ENCODE results near the gene ERC2.

ERC2 gene

GRCh38 chr3:55723653-55724406, 744.4 kb downstream of the ERC2 start:
- DNase-seq: no peak

- DNase-seq: no peak
These were observed 746.4 kb downstream of the ERC2 start for GRCh38 chr3:55721716-55722484.

- DNase-seq: no peak
These were observed 747.7 kb downstream of the ERC2 start for GRCh38 chr3:55720614-55721013.

DNA sequence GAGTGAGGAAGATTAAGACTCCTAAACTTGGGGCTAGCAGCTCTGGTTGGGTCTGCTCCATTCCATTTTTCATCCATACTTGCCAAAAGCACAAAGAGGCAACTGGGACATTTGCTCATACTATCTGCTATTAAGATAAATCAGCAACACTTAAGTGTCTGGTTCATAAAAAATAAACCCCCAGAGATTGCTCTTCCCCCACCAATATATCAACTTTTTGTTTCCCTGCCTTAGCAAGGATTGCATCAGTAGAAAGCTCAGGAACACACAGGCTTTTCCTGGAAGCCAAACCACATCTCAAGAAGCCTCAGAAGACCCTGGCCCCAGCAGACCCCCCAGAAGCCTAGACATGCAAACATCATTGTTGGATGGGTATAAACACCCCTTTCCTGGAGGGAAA, 748.8 kb downstream of the ERC2 start:
- no peak for DNase-seq

GRCh38 chr3:55719006-55719405, 749.3 kb downstream of the ERC2 start:
- DNase-seq: no peak

DNA sequence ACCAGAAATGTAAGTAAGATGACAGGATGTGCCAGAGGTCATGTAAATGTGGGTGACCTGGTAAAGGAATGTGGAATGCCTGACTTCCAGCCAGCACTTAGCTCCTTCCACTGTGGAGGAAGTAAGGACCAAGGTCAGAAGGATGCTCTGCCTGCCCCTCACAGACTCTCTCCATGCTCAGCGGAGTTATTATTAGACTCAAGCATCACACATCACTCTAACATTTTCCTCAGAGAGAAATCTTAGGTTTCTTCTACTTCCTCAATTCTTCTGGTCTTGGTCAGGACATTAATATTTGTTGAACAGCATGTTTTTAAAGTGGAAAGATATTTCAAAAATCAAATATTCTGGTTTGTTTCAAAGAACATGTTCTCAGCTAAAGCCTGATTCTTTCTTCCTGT, 749.7 kb downstream of the ERC2 start:
- DNase-seq: no peak

- DNase-seq: no peak
These were observed 750.2 kb downstream of the ERC2 start for GRCh38 chr3:55718074-55718473.

GRCh38 chr3:55717481-55717880, 750.8 kb downstream of the ERC2 start:
- DNase-seq: no peak

DNA sequence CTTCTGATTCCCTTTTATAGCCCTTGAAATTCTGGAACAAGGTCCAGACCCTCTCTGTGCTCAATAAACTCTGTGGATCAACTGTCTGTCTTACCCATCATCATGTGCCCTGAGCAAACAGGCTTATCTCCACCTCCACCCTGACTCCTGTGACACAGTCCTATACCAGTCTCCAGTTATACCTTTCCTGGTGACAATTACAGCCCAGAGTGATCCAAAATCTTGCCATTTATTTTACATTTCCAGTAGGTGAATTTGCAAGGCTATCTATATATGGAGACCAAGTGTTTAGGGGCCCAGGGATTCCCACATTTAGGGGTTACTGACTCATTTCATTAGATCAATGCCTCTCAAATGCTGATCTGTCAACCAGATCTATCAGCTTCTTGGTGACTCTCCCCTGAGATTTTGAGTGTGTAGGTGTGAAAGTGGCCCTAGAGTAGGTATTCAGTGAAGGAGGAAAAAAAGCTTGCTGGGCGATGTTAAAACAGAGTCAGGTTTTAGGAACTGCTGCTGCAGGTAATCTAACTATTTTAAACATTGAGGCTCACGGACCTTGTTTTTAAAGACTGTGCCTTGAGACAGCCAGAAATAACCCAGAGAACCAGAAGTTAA, 751.5 kb downstream of the ERC2 start:
- DNase-seq: no peak

- no peak for DNase-seq
These were observed 752.2 kb downstream of the ERC2 start for GRCh38 chr3:55716044-55716443.

DNA sequence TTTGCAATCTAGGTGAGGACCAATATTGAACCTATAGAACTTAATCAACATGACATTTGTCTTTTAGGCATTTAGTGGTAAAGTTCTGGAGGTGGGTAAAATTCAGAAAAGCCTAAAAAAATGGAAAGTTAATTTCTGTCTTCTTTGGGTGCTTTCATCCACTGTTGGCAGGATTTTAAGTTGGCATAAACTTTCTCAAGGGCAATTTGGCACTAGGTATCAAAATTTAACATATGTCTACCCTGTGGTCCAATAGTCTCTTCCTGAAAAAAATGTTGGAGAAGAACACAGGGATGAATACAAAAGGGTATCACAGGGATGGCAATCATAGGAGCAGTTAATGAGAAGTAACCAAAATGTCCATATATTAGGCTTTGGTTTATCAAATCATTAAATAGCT, 754.2 kb downstream of the ERC2 start:
- no peak for DNase-seq

- DNase-seq: no peak
These were observed 756.6 kb downstream of the ERC2 start for GRCh38 chr3:55711646-55712045.

DNA sequence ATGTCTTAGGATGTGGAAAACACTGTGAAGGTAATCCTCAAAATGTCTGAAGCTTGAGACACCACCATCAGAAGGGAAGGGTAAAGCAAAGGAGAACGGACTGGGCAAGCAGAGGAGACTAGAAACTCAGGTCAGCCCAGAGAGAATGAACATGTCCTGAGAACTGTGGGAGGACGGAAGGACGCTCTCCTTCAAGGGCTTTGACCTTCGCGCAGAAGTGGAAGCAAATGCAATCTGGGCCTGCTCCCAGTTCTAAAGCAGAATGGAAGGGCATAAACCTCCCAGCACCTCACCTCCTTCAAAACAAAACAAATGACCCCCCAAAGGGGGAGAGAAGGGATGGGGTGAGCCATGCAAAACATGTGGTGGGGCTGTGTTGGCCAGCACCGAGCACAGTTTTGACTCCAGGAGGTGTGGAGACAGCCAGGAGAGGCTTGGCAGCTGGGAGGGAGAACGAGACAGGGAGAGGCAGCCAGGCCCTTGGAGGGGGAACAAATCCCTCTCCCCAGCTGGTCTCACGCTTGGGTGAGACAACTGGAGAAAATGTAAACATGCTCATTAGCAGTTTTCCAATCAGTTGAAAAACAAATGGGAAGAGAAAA, 758.8 kb downstream of the ERC2 start:
- no peak for DNase-seq

- no peak for DNase-seq
These were observed 759.3 kb downstream of the ERC2 start for GRCh38 chr3:55708921-55709320.

DNA sequence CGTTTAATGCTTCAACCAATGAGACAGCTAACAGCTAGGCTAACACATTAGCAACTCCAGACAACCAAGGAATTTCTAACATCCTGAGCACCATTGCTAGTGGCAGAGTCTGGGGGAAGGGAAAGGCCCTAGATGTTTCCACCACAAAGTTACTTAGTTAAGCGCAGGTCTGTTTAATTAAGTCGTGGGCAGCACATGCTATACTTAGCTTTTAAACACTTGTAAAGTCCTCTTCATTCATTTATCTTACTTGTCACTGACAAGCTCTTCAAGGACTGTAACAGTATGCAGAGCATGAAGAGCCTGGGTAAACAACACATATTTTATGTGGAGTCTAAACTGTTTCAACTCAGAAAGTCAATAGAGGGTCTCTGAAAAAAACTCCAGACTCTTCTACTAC, 760.0 kb downstream of the ERC2 start:
- DNase-seq: no peak

GRCh38 chr3:55704521-55704920, 763.7 kb downstream of the ERC2 start:
- no peak for DNase-seq

GRCh38 chr3:55702822-55703221, 765.4 kb downstream of the ERC2 start:
- no peak for DNase-seq

DNA sequence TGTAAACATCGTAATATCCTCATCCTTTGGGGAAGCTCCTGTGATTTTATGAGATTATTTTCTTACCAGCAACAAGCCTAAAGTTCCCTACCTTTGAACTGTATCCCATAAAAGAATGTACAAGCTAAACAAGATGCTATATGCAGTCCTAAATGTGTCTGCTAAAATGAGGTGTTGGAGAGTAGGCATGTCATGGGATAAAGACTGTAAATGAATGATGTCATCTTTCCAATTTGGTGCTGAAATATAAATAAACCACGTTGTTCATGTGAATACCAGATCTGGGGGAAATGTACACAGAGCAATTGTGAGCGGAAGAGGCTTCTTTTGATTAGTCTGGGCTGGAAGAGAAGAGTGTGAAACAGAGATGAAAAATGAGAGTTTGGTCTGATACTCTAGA, 766.3 kb downstream of the ERC2 start:
- DNase-seq: no peak

- DNase-seq: no peak
These were observed 769.4 kb downstream of the ERC2 start for GRCh38 chr3:55698831-55699230.

- DNase-seq: no peak
These were observed 770.9 kb downstream of the ERC2 start for GRCh38 chr3:55697177-55697865.

DNA sequence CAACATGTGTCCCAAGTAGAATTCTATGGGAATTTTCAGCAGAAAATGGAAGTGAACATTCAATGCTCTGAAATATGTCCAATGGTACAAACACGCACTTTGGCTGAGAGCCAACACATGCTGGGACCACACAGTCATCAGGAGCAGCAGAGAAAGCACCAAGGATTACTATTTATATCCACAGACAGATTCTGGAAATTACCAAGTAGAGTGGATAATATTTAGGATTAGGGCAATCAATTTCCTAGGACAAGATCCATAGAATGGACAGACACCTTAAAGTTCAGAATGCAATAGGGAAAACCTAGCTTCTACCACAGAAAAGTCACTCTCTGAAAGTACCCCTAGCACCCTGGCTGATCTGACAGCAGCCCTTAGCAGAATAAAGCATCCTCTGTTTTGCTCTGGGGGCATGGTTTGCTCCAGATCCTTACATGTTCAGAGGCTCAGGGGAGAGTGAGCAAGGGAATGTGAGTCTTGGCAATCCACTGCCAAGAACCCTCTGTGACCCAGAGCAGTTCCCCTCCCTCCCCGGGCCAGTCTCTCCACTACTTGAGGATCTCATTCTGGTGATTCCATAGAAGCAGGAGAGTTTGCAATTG, 775.2 kb downstream of the ERC2 start:
- DNase-seq: no peak

DNA sequence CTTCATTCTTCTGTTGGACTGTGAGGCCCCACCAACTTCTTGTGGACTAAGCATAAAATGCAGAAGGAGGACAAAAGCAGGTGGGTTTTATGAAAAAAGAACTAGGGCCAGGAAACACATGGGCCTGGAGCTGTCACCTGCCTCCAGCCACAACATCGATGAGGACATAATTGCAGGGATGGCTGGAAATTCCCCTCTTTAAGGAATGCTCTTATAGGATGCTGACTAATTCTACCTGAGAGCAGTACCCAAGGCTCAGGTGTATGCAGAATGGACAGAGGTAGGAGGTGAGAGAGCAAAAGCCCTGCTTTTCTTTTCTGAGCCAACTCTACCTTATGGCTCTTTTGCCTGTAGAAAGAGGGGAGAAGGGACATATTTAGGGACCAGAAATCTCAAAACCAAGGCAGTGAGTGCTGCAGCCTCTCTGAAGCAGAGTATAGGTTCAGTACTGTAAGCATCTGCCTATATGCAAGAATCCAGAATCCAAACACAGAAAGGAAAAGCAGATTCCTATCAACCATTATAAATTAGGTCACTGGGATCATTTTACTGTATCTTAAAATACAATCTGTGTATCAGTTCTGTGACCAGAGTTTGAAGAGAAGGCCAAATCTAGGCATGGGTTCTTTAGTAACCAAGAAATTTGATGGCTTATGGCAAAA, 775.8 kb downstream of the ERC2 start:
- DNase-seq: no peak

All from stimulated activated CD4-positive, alpha-beta T cell treated with anti-CD3 and anti-CD28 coated beads, Interleukin-2, amount 100 ng/mL, for 24 hours (primary cell).